HG03064 (cell line): ENCODE measurements around the gene CEP89.
A peak's percentile ranks its signal among the peaks of the same experiment; 100 is the strongest.
"Not testable (repeated sequence)": the region's sequence is repeated elsewhere in the genome, so short reads cannot be mapped to it uniquely, and the experiment has no call there.

ENCODE experiments used
- ATAC-seq: cut with Tn5 transposase; IDR thresholded peaks from one replicate; pipeline ENCODE4 v1.9.1; 2021; ENCODE audit warnings: low read depth; ENCODE audit not compliant: unreplicated experiment

Gene CEP89

DNA sequence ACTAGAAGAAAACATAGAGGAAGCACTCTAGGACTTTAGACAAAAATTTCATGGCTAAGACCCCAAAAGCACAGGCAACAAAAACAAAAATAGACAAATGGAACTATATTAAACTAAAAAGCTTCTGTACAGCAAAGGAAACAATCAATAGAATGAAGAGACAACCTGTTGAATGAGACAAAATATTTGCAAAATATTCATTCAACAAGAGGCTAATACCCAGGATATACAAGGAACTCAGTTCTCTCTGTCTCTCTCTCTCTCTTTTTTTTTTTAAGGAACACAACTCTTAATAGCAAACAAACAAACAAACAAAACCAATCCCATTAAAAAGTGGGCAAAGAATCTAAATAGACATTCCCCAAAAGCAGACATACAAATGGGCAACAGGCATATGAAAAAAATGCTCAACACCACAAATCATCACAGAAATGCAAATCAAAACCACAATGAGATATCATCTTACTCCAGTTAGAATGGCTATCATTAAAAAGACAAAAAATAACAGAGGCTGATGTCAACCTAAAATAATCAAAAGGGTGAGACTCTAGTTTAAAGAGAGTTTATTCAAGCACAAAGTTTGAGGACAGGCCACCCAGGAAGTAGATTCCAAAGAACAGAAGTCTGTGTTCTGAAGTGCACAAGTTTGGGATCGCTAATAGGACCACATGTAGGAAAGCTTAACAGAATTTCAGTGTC is 75.1 kb downstream of the CEP89 start:
- no peak for ATAC-seq

DNA sequence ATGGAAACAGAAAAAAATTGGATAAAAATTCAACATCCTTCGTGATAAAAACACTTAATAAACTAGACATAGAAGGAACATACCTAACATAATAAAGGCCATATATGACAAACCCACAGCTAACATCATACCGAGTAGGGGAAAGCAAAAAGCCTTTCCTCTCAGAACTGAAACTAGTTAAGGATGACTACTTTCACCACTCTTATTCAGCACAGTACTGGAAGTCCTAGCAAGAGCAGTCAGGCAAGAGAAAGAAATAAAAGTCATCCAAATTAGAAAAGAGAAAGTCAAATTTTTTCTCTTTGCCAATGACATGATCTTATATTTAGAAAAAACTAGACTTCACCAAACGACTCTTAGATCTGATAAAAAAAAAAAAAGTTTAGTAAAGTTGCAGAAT is 76.4 kb downstream of the CEP89 start:
- ATAC-seq, result peak; percentile 71

DNA sequence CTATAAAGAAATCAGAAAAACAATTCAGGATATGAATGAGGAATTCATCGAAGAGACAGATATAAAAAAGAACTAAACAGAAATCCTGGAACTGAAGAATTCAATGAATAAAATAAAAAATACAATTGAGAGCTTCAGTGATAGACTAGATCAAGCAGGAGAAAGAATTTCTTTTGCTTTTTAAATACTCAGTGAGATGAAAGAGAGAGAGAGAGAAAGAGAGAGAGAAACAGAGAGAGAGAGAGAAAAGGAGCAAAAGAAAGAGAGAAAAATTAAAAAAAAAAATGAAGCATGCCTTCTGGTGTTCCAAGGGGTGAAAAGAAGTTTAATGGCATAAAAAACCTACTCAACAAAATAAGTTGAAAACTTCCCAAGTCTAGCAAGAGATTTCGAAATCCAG is 80.1 kb downstream of the CEP89 start:
- ATAC-seq, result no peak

- ATAC-seq, result no peak
Measured at GRCh38 chr19:32890841-32891240, 80.9 kb downstream of the CEP89 start.

- ATAC-seq, result no peak
Measured at GRCh38 chr19:32890326-32890725, 81.4 kb downstream of the CEP89 start.

DNA sequence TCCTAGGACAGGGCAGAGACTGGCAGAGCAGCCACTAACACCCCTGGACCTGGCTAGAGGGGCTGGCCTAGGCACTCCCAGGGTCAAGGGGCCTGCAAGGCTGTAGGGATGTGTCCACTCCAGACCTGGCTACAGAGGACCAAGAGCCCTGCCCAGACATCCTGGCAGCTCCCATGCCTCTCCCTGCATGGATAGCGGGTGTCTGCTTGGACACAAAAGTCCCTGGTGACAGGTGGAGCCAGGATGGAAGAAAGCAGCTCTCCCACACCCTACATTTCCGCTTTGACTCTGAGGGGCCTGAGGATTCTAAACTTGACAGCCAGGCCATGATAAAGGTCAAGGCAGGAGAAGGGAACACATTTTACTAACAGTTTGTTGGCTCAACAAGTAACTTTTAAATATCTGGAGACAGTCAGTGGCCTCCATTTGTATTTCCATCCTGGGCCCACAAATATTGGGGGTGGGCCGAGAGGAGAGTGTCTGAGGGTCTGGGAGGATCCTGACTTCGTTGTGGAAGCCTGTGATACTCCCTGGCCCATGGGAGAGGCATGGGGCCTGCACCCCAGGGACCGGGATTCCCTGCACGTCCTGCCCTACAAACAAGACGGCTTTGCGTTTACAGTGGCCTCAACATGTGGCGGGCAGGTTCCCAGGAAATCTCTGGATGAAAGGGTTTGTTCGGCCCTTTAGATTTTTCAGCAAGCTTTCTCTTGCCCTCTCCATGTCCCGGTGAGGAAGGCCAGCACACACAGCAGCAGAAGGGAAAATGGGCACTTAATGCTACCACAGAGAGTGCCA is 82.4 kb downstream of the CEP89 start:
- ATAC-seq, result no peak

DNA sequence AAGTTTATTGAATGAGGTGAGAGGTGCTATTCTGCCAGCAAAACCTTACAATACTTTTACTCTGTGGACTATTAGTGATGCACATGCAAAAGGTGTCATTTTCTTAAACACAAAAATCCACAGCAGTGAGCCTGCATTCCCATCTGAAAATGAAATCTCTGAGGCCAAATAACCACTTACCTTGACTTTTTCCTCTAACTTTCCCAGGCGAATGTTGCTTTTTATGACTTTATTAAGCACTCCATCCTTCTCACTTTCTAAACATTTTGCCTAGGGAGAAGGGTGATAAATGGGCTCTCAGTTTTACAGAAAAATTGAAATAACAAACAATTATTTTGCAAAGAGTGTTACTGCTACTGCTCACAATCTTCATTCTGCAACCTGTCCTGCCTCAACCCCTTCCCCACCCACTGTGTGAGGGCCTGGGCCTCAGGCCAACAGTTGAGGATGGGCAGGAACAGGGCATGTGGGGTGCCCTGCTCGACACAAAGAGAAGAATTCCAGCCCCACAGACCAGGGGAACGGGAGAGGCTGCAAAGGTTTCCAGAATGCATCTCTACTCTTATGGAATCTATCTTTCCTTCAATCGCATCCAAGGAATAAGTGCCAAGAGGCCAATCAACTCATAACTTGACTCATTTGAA is 84.1 kb downstream of the CEP89 start:
- ATAC-seq, result no peak

- ATAC-seq, result no peak
Measured at GRCh38 chr19:32886241-32886640, 85.5 kb downstream of the CEP89 start.

- not testable (repeated sequence) for ATAC-seq
Measured at GRCh38 chr19:32885255-32885654, 86.5 kb downstream of the CEP89 start.

DNA sequence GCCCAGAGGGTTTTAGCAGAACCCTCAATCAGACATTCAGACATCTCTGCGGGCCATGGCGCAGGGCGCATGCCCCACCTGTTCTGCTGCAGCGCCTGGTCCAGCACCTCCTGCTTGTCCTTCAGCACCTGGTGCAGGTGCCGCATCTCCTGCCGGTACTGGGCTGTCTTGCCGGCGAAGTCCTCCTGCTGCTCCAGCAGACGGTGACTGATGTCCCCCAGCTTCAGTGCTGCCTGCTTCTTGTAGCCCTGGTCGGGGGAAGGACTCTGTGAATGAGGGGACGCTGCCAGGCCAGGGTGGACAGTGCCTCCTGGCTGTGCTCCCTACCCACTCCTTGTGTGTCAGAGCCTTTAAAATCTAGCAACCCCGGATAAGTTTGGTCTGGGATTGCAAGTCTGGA is 90.0 kb downstream of the CEP89 start:
- no peak for ATAC-seq

GRCh38 chr19:32880622-32881021 is 91.1 kb downstream of the CEP89 start:
- no peak for ATAC-seq

DNA sequence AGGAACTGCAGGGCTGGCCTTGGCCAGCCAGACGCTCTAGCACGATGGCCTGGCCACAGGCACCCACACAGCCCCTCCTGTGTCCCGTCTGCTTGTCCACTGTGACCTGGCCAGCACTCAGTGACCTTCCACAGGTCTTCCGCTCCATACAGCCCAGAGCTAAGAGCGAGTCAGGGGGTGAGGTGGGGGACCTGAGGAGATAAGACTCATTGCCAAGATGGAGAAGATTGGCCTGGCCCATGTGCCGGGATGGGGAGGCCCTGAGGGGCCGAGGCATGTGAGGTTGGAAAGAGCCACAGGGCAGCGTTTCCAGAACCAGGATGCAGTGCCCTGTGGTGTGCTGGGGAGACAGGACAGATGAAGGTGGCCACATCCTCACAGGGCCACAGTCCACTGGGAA is 92.0 kb downstream of the CEP89 start:
- ATAC-seq, result no peak

DNA sequence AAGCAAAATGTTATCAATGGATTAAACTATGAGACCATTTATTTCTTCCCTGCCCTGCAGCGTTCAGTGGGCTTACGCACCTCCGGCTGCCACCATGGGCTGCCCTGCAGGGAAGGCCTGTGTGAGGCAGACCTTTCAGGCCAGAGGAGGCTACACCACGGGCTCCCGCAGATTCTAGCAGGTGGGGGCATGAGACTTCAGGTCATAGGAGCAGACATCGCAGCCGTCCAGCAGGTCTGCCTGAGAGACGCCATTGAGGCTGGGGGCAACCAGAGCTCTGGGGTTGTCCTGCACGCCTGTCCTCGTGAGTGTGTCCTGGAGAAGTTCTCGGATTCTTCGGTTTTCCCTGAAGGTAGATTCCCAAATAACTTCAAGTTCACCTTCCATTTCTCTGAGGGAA is 92.8 kb downstream of the CEP89 start:
- no peak for ATAC-seq

DNA sequence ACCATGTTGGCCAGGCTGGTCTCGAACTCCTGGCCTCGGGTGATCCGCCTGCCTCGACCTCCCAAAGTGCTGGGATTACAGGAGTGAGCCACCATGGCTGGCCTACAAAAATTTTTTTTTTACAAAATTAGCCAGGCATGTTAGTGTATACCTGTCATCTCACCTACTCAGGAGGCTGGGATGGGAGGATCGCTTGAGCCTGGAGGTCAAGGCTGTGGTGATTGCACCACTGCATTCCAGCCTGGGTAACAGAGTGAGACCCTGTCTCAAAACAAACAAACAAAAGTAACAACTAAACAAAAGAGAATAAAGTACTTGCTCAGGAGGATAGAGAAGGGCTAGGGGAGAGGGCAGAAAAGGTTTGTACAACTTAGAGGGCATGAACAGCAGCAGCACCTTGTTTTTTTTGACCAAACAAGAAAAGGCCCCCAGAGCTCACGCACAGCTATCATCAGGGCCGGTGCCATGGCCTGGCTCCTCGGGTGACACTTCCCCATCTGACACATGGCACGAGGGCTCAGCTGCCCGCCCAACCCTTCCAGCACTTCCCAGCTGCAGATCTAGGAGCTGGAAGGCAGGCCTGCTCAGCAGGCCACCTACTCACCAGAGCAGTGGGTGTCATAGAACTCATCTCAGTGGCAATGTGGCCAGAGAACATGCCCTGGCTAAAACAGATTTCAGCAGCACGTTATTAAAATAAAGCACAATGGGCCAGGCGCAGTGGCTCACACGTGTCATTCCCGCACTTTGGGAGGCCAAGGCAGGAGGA is 93.6 kb downstream of the CEP89 start:
- no peak for ATAC-seq

DNA sequence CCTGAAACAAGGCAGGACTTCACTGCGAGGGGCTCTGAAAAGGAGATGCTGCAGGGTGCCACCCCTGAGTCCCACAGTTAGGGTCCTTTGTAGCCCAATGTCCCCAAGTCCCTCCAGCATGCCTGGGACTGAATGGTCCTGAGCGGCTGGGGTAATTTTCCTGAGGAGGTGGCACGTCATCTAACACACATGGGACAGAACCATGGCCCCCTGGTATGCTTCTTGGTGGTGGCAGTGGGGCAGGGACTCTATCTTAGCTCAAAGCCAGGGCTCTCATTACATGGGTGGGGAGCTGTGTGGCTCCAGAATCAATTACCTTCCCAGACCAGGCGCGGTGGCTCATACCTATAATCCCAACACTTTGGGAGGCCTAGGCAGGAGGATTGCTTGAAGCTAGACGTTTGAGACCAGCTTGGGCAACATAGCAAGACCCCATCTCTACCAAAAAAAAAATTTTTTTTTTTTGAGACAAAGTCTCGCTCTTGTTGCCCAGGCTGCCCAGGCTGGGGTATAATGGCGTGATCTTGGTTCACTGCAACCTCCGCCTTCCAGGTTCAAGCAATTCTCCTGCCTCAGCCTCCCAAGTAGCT is 94.3 kb downstream of the CEP89 start:
- ATAC-seq, result no peak

- ATAC-seq, result no peak
Measured at GRCh38 chr19:32876919-32877285, 94.9 kb downstream of the CEP89 start.

DNA sequence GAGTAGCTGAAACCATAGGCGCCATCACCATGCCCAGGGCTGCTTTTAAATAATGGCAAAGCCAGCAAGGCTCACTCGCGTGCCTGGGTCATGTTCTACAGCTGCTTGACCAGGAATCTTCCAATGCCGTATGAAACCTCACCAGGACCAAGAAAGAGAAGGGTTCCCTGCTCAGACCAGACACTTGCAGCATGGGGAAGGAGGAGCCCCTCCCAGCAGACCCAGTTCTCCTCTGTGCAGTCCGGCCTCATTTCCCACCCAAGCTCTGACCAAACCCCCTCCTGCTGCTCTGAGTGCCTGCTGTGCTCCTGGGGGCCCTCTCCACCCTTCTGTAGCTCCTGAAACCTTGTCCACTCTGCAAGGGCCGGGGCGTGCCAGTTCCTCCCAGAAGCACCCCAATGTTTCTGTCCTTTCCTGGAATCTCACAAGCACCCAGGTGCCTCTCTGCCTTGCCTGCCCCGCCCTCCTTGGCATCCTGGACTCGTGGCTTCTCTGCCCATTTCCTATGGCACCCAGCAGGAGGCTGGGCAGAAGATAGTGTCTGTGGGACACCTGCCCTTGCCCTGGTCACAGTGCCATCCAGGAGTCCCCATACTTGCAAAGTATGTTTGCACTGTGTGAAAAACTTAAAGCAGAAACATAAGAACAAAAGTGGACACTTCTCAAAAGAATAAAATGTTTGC is 95.4 kb downstream of the CEP89 start:
- no peak for ATAC-seq

DNA sequence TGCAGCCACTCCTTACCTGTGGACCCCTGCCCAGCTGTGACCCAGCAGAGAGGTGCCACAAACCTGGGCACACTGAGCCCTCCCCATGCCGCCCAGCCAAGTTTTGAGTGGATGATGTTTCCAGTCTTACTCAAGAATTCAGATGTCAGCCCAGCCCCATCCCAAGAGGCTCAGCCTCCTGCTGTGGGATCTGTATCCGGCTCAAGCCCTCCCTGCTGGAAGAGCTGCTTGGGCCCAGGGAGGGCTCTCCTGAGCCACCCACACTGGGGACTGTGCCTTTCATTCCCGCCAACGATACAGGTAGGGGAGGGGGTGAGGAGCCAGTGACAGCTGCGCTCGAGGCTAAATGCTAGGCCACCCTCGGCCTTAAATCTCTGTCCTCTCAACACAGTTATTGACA is 96.3 kb downstream of the CEP89 start:
- ATAC-seq, result no peak

DNA sequence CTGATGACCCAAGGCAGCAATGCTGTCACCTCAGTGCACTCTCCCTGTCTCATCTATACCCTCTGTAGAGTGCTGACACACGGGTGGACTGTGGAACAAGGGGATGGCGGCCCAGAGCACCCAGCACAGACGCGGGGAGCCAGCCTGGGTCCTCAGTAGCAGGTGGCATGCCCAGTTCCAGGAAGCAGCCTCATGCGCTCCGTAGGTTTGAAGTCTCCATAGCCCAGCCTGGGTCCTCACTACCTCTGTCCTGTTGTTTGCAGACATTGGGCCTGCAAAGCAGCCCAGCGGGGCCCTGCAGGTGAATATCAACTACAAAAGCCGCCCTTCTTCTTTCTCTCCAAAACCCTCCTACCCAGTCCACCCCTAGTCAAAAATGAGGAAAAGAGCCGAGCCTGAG is 97.2 kb downstream of the CEP89 start:
- ATAC-seq, result no peak
